OCI-LY1 (cell line): ENCODE measurements around the gene EML5.
"Not testable (repeated sequence)": the region's sequence is repeated elsewhere in the genome, so short reads cannot be mapped to it uniquely, and the experiment has no call there.

ENCODE experiments used
- H2AFZ ChIP-seq: fragments of 200-600 bp; sonication (generic), shearing (Covaris generic); 2 replicates; pipeline ENCODE4 v1.6.0; 2014; ENCODE audit warnings: antibody characterized with exemption, mild to moderate bottlenecking, low read length
- H3F3A ChIP-seq: fragments of 200-600 bp; sonication (generic), shearing (Covaris generic); 2 replicates; pipeline ENCODE4 v1.6.0; 2014; ENCODE audit warnings: mild to moderate bottlenecking, antibody characterized with exemption, low read length, moderate library complexity; ENCODE audit not compliant: insufficient read depth
- H3K27ac ChIP-seq: fragments of 200-600 bp; sonication (generic); 2 replicates; pipeline ENCODE4 v1.5.1; 2014; ENCODE audit warnings: low read length, mixed run types, mild to moderate bottlenecking, low read depth; ENCODE audit not compliant: poor library complexity, severe bottlenecking
- H3K27me3 ChIP-seq: fragments of 200-600 bp; sonication (generic); 2 replicates; pipeline ENCODE4 v1.6.0; 2014; ENCODE audit warnings: antibody characterized with exemption, mild to moderate bottlenecking, low read length, moderate library complexity; ENCODE audit not compliant: insufficient read depth
- H3K36me3 ChIP-seq: fragments of 200-600 bp; sonication (generic); 2 replicates; pipeline ENCODE4 v1.6.1; 2014; ENCODE audit warnings: mild to moderate bottlenecking, antibody characterized with exemption, low read length, moderate library complexity, mixed read lengths; ENCODE audit not compliant: insufficient read depth
- H3K4me1 ChIP-seq: fragments of 200-600 bp; sonication (generic); 2 replicates; pipeline ENCODE4 v1.5.1; 2014; ENCODE audit warnings: mild to moderate bottlenecking, low read length, moderate library complexity; ENCODE audit not compliant: insufficient read depth, severe bottlenecking
- H3K4me2 ChIP-seq: fragments of 200-600 bp; sonication (generic), shearing (Covaris generic); 2 replicates; pipeline ENCODE4 v1.6.1; 2014; ENCODE audit warnings: low read length
- H3K4me3 ChIP-seq: fragments of 200-600 bp; sonication (generic); 2 replicates; pipeline ENCODE4 v1.5.1; 2014; ENCODE audit warnings: low read length, low read depth, mild to moderate bottlenecking, mixed read lengths; ENCODE audit not compliant: poor library complexity, severe bottlenecking
- H3K79me2 ChIP-seq: fragments of 200-600 bp; shearing (Covaris generic); 2 replicates; pipeline ENCODE4 v1.6.1; 2016; ENCODE audit warnings: mixed run types, low read length, mixed read lengths; ENCODE audit not compliant: insufficient read depth
- H3K9ac ChIP-seq: fragments of 200-600 bp; sonication (generic), shearing (Covaris generic); 2 replicates; pipeline ENCODE4 v1.6.1; 2014; ENCODE audit warnings: mild to moderate bottlenecking, low read length, mixed read lengths
- H3K9me2 ChIP-seq: fragments of 200-600 bp; sonication (generic), shearing (Covaris generic); 2 replicates; pipeline ENCODE4 v1.6.1; 2014; ENCODE audit warnings: low read depth, mild to moderate bottlenecking, low read length, mixed read lengths
- H3K9me3 ChIP-seq: fragments of 200-600 bp; shearing (Covaris generic); 2 replicates; pipeline ENCODE4 v1.6.1; 2014; ENCODE audit warnings: low read length, mixed read lengths
- H4K20me1 ChIP-seq: fragments of 200-600 bp; sonication (generic), shearing (Covaris generic); 2 replicates; pipeline ENCODE4 v1.6.0; 2016; ENCODE audit warnings: mild to moderate bottlenecking, low read length; ENCODE audit not compliant: insufficient read depth
- EZH2 ChIP-seq: fragments of 200-600 bp; sonication (generic), shearing (Covaris generic); IDR thresholded peaks from 2 replicates; pipeline ENCODE4 v1.8.0; 2017; ENCODE audit warnings: borderline replicate concordance, mixed run types, mild to moderate bottlenecking, antibody characterized with exemption, low read length, moderate library complexity, mixed read lengths
- TF ChIP-seq, protein P1 (sequence below): fragments of 200-600 bp; sonication (generic), shearing (Covaris generic); IDR thresholded peaks from 2 replicates; pipeline ENCODE4 v1.5.1; 2017; ENCODE audit warnings: mild to moderate bottlenecking, antibody characterized with exemption, low read length, moderate library complexity, mixed read lengths

The EML5 gene

DNA sequence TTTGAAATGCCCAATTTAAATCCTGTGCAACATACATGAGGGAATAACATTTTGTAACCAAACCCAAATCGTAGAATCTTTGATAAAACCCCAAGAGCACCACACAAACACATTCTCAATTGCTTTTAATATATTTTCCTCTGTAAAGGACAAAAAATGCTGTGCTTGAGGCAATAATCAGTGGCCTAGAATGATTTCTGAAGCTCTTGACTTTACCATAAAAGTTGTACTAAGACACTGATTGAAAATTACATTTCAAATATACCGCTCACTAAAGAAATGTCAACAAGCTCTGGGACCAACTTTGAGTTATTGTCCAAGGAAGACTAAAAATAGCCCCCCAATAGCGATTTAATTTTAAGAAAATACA, 1.5 kb downstream of the EML5 start:
- no peaks in the 10 kb centered on the region for H4K20me1 ChIP-seq
- H3K9ac ChIP-seq: no peak overlapping the region
- no peaks in the 10 kb centered on the region for H3K9me2 ChIP-seq
- no peak overlapping the region for H3K4me2 ChIP-seq
- no peaks in the 10 kb centered on the region for H3K9me3 ChIP-seq
- peaks cover 15% of the 10 kb centered on the region for H3K4me1 ChIP-seq
- H3F3A ChIP-seq: no peaks in the 10 kb centered on the region
- H3K4me3 ChIP-seq: no peak overlapping the region
- H3K36me3 ChIP-seq: no peaks in the 10 kb centered on the region
- H2AFZ ChIP-seq: no peak overlapping the region
- H3K27me3 ChIP-seq: no peaks in the 10 kb centered on the region
- H3K27ac ChIP-seq: no peak overlapping the region
- TF ChIP-seq, protein P1, sequence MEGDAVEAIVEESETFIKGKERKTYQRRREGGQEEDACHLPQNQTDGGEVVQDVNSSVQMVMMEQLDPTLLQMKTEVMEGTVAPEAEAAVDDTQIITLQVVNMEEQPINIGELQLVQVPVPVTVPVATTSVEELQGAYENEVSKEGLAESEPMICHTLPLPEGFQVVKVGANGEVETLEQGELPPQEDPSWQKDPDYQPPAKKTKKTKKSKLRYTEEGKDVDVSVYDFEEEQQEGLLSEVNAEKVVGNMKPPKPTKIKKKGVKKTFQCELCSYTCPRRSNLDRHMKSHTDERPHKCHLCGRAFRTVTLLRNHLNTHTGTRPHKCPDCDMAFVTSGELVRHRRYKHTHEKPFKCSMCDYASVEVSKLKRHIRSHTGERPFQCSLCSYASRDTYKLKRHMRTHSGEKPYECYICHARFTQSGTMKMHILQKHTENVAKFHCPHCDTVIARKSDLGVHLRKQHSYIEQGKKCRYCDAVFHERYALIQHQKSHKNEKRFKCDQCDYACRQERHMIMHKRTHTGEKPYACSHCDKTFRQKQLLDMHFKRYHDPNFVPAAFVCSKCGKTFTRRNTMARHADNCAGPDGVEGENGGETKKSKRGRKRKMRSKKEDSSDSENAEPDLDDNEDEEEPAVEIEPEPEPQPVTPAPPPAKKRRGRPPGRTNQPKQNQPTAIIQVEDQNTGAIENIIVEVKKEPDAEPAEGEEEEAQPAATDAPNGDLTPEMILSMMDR: no peak
- TF ChIP-seq EZH2: no peak
- no peaks in the 10 kb centered on the region for H3K79me2 ChIP-seq

DNA sequence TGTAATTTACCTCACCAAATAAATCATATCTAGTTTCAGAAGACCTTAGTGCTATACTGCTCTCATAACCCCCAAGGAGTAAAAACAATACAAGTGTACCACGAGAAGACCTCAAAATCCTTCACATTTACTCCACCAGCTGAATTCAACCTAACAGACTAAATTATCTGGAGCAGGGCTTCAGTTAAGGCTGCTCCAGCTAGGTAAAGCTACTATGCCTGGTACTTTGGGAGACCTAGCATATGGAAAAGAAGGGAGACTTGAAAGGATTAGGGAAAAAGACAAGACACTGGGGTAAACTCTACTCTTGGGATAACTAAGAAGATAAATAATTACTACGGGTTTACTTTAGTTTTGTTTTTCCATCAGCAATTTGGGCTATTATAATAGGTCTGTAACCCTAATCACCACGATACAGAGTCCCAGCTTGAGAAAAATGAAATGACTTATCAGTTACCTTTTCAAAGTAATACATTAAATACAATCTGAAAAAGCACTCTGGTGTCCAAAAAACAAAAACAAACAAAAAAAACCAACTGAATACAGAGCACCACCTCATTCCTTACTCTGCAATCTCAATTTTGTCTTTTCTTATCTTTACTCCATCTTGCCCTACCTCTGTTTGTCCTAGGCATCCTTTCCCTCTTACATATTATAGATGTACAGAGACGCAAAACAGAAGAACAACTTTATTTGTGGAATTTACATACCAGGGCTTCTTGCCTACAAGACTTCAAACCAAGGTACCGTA, 2.1 kb downstream of the EML5 start:
- no peaks in the 10 kb centered on the region for H3K27me3 ChIP-seq
- no peaks in the 10 kb centered on the region for H3F3A ChIP-seq
- no peaks in the 10 kb centered on the region for H3K9me2 ChIP-seq
- H3K4me2 ChIP-seq: no peak overlapping the region
- H3K79me2 ChIP-seq: no peaks in the 10 kb centered on the region
- no peaks in the 10 kb centered on the region for H3K36me3 ChIP-seq
- H3K4me3 ChIP-seq: no peak overlapping the region
- no peaks in the 10 kb centered on the region for H3K9me3 ChIP-seq
- no peak overlapping the region for H3K9ac ChIP-seq
- H3K4me1 ChIP-seq: peaks cover 15% of the 10 kb centered on the region
- H2AFZ ChIP-seq: no peak overlapping the region
- H4K20me1 ChIP-seq: no peaks in the 10 kb centered on the region
- H3K27ac ChIP-seq: no peak overlapping the region
- TF ChIP-seq EZH2: no peak
- TF ChIP-seq, protein P1: no peak

DNA sequence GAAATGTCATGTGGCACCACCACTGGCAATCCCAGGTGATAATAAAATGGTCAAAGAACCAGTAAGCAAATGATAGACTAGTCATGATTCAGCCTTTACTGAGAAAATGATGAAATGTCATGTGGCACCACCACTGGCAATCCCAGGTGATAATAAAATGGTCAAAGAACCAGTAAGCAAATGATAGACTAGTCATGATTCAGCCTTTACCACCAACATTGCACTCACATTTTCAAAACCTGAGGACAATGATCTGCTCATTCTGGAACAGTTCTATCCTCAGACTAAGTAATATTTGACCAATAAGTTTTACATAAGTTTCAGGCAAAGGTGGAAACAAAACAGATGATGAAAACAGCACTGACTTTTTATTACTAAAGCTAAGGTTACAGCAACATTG, 3.2 kb downstream of the EML5 start:
- not testable (repeated sequence) for H3K4me2 ChIP-seq, H2AFZ ChIP-seq, H3K9ac ChIP-seq, H3K9me2 ChIP-seq, H3K4me3 ChIP-seq, H4K20me1 ChIP-seq, H3K27me3 ChIP-seq, H3K27ac ChIP-seq, H3K9me3 ChIP-seq, H3K36me3 ChIP-seq, H3F3A ChIP-seq, H3K79me2 ChIP-seq
- peaks cover 15% of the 10 kb centered on the region for H3K4me1 ChIP-seq

DNA sequence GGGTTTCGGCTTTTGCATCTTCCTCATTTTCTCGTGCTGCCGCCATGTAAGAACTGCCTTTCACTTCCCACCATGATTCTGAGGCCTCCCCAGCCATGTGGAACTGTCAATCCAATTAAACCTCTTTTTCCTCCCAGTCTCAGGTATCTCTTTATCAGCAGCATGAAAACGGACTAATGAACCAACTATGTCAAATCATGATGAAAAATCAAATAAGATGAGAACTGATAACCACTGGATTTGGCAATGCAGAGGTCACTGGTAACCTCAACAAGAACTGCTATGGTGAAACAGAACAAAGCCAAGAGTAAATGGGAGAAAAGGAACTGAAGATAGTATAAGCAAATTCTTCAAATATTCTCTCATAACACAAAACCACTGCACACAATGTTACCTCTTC, 6.0 kb downstream of the EML5 start:
- Histone ChIP-seq H3K4me2 (no peak overlapping the region), H3K27ac (no peak overlapping the region), H3K4me3 (no peak overlapping the region), H3K9ac (no peak overlapping the region), H3K9me3 (no peaks in the 10 kb centered on the region), H3K36me3 (no peaks in the 10 kb centered on the region), H4K20me1 (no peaks in the 10 kb centered on the region), H3K4me1 (peaks cover 3% of the 10 kb centered on the region), H3K9me2 (no peaks in the 10 kb centered on the region), H3F3A (no peaks in the 10 kb centered on the region), H2AFZ (no peak overlapping the region), H3K79me2 (no peaks in the 10 kb centered on the region), H3K27me3 (no peaks in the 10 kb centered on the region)
- TF ChIP-seq, protein P1: no peak
- TF ChIP-seq EZH2: no peak
